IMR-90 (cell line): ENCODE data around the gene MOCOS. TPM values are rescaled to one million over a fixed set of nuclear protein-coding genes. Genes with fewer than 3 reads are reported as not detected.

Source experiments
- ATAC-seq: fragments of 200-7000 bp; cut with Tn5 transposase; 2 replicates; pipeline ENCODE4 v1.9.1; 2020; ENCODE audit warnings: low read depth, mild to moderate bottlenecking, moderate library complexity
- BruUV-seq: library from RNA; stranded (reverse); fragments of 400-500 nt; replicated peaks from 2 replicates; lab custom pipeline; 2021; lab: Mats Ljungman, UMichigan
- CTCF ChIA-PET: fragments of 300-600 bp; formaldehyde crosslinking; extraction: SDS; loops from one replicate; lab custom pipeline; 2021; ENCODE audit warnings: antibody characterized with exemption; lab: Yijun Ruan, JAX
- POLR2A ChIA-PET: fragments of 300-600 bp; sonication (Branson Sonifier 250); formaldehyde crosslinking; loops from one replicate; lab custom pipeline; 2022; ENCODE audit warnings: antibody characterized with exemption; ENCODE audit not compliant: unreplicated experiment; lab: Charles Lee
- DNase-seq: peaks from one replicate; pipeline ENCODE4 v3.0.0; 2013
- H2AFZ ChIP-seq: replicated peaks from 2 replicates; pipeline ENCODE3; 2013; ENCODE audit warnings: low read length, mild to moderate bottlenecking; ENCODE audit not compliant: poor library complexity
- H2AK5ac ChIP-seq: 2 replicates; pipeline ENCODE4 v1.6.1; 2013; ENCODE audit warnings: low read depth, low read length, inconsistent platforms
- H2AK9ac ChIP-seq: replicated peaks from 2 replicates; pipeline ENCODE3; 2013; ENCODE audit warnings: mild to moderate bottlenecking, low read depth, low read length, moderate library complexity; ENCODE audit not compliant: poor library complexity
- H2BK120ac ChIP-seq: 2 replicates; pipeline ENCODE4 v1.6.1; 2013; ENCODE audit warnings: low read depth, low read length, inconsistent platforms
- H2BK15ac ChIP-seq: 3 replicates; pipeline ENCODE4 v1.6.1; 2013; ENCODE audit warnings: low read depth, low read length, inconsistent platforms
- H2BK20ac ChIP-seq: 2 replicates; pipeline ENCODE4 v1.6.1; 2013; ENCODE audit warnings: low read depth, mild to moderate bottlenecking, inconsistent platforms, low read length, moderate library complexity
- H2BK5ac ChIP-seq: 2 replicates; pipeline ENCODE4 v1.6.1; 2013; ENCODE audit warnings: mild to moderate bottlenecking, low read depth, low read length, inconsistent platforms; ENCODE audit not compliant: poor library complexity, severe bottlenecking
- H3K14ac ChIP-seq: replicated peaks from 2 replicates; pipeline ENCODE4 v1.6.1; 2013; ENCODE audit warnings: low read depth, low read length, inconsistent platforms
- H3K18ac ChIP-seq: 2 replicates; pipeline ENCODE4 v1.6.1; 2013; ENCODE audit warnings: low read depth, low read length, control low read depth
- H3K23ac ChIP-seq: 2 replicates; pipeline ENCODE4 v1.6.1; 2013; ENCODE audit warnings: low read depth, low read length, inconsistent platforms
- H3K27ac ChIP-seq: 2 replicates; pipeline ENCODE4 v1.5.1; 2013; ENCODE audit warnings: mild to moderate bottlenecking, control low read depth, low read length; ENCODE audit not compliant: insufficient read depth
- H3K27me3 ChIP-seq: 2 replicates; pipeline ENCODE4 v1.6.1; 2013; ENCODE audit warnings: low read length; ENCODE audit not compliant: control insufficient read depth, insufficient read depth
- H3K36me3 ChIP-seq: 2 replicates; pipeline ENCODE4 v1.6.1; 2013; ENCODE audit warnings: low read length, mixed read lengths; ENCODE audit not compliant: control insufficient read depth, insufficient read depth
- H3K4ac ChIP-seq: 2 replicates; pipeline ENCODE4 v1.6.1; 2013; ENCODE audit warnings: low read depth, low read length, inconsistent platforms
- H3K4me1 ChIP-seq: 2 replicates; pipeline ENCODE4 v1.6.1; 2013; ENCODE audit warnings: low read length, mixed read lengths; ENCODE audit not compliant: control insufficient read depth, insufficient read depth
- H3K4me2 ChIP-seq: 2 replicates; pipeline ENCODE4 v1.6.1; 2013; ENCODE audit warnings: low read depth, mild to moderate bottlenecking, control low read depth, low read length, moderate library complexity
- H3K4me3 ChIP-seq: 2 replicates; pipeline ENCODE4 v1.5.1; 2013; ENCODE audit warnings: low read depth, mild to moderate bottlenecking, control low read depth, low read length, moderate library complexity; ENCODE audit not compliant: insufficient read depth
- H3K56ac ChIP-seq: 2 replicates; pipeline ENCODE4 v1.6.1; 2013; ENCODE audit warnings: low read length, inconsistent platforms; ENCODE audit not compliant: insufficient read depth; ENCODE audit errors: extremely low read depth
- H3K79me1 ChIP-seq, 2 experiments: 2 replicates each; pipeline ENCODE4 v1.6.1; 2013; ENCODE audit warnings: low read length in 2 of 2, inconsistent platforms in 1 of 2, low read depth in 1 of 2
- H3K9ac ChIP-seq: 2 replicates; pipeline ENCODE4 v1.6.1; 2013; ENCODE audit warnings: low read depth, low read length, control low read depth
- H3K9me1 ChIP-seq: 2 replicates; pipeline ENCODE4 v1.6.1; 2013; ENCODE audit warnings: low read length, inconsistent platforms; ENCODE audit not compliant: insufficient read depth
- H3K9me3 ChIP-seq: 2 replicates; pipeline ENCODE4 v1.6.1; 2013; ENCODE audit warnings: low read length; ENCODE audit not compliant: control insufficient read depth, insufficient read depth
- H4K20me1 ChIP-seq: 2 replicates; pipeline ENCODE4 v1.6.1; 2013; ENCODE audit warnings: low read length, inconsistent platforms; ENCODE audit not compliant: insufficient read depth
- H4K5ac ChIP-seq: 2 replicates; pipeline ENCODE4 v1.6.1; 2013; ENCODE audit warnings: mild to moderate bottlenecking, low read depth, low read length, control low read depth
- H4K8ac ChIP-seq, 2 experiments: 2 replicates each; pipeline ENCODE4 v1.6.1; 2013; ENCODE audit warnings: low read depth in 2 of 2, low read length in 2 of 2, control low read depth in 1 of 2, inconsistent platforms in 1 of 2
- H4K91ac ChIP-seq: 2 replicates; pipeline ENCODE4 v1.6.1; 2013; ENCODE audit warnings: low read depth, low read length, inconsistent platforms; ENCODE audit not compliant: insufficient read depth
- CEBPB ChIP-seq: IDR thresholded peaks from 2 replicates; pipeline ENCODE4 v1.6.1; 2012; ENCODE audit warnings: low read depth, low read length, improper control_type of control experiment
- POLR2A ChIP-seq: IDR thresholded peaks from 2 replicates; pipeline ENCODE4 v1.6.1; 2012; ENCODE audit warnings: mild to moderate bottlenecking, low read depth, low read length
- dilution Hi-C: fragments of 300-500 bp; cut with HindIII; formaldehyde crosslinking; loops from one replicate; pipeline ENCODE4 v1.14.3; 2018; ENCODE audit warnings: low sequenced_read_pairs; ENCODE audit not compliant: unreplicated experiment
- in situ Hi-C: fragments of 300-500 bp; cut with MboI; formaldehyde crosslinking; loops from 3 replicates; pipeline ENCODE4 v1.14.3; 2019; ENCODE audit warnings: low sequenced_read_pairs, inconsistent platforms, mixed read lengths
- intact Hi-C: fragments of 100-400 bp; cut with micrococcal nuclease; formaldehyde crosslinking; loops from 2 replicates; pipeline ENCODE4 v1.10.0; 2022
- polyA plus RNA-seq, 3 experiments: library from polyadenylated mRNA; depleted of rRNA; stranded (reverse); fragments of >200 nt; gene quantifications; 2 replicates each; pipeline ENCODE4 v1.2.3, GENCODE V29; 2012; ENCODE audit warnings: low replicate concordance in 1 of 3
- total RNA-seq: library from RNA; depleted of rRNA; stranded (reverse); fragments of >200 nt; gene quantifications from 2 replicates; pipeline ENCODE4 v1.2.3, GENCODE V29; 2012

Gene MOCOS
- total and polyA plus RNA-seq, 2 of the 4 experiments (the other 2 are of a cell fraction) = 1.1 to 2.2 TPM

GRCh38 chr18:36197511-36198166 lies 10.3 kb downstream of the MOCOS start:
- no peak overlapping the region for H4K91ac ChIP-seq
- CTCF ChIA-PET = no interaction called here

More at GRCh38 chr18:36197511-36198166, 10.3 kb downstream of the MOCOS start:
- no peak overlapping the region for H2AFZ ChIP-seq
- no peak for TF ChIP-seq POLR2A
- TF ChIP-seq CEBPB = 0 out of 2 replicates have a peak, but pooled peaks have one; percentile 11
- ATAC-seq (no peak), DNase-seq (no peak)
- H3K4me2 ChIP-seq = no peak overlapping the region
- H3K4me3 ChIP-seq = no peak overlapping the region
- H2AK5ac ChIP-seq = no peak overlapping the region
- no peak overlapping the region for H2BK5ac ChIP-seq
- in situ Hi-C loops (no loop called here), dilution Hi-C loops (no loop called here), intact Hi-C loops (no loop called here)
- no peak overlapping the region for H3K23ac ChIP-seq
- no TSS peak for BruUV-seq
- no peak overlapping the region for H2BK15ac ChIP-seq
- no peak overlapping the region for H3K14ac ChIP-seq
- no peak overlapping the region for H2AK9ac ChIP-seq
- H3K9me3 ChIP-seq = no peaks in the 10 kb centered on the region
- H3K27ac ChIP-seq = no peak overlapping the region
- H4K8ac ChIP-seq = no peak overlapping the region
- no peak overlapping the region for H2BK120ac ChIP-seq
- no peak overlapping the region for H4K5ac ChIP-seq
- H2BK20ac ChIP-seq = no peak overlapping the region
- H3K4me1 ChIP-seq = no peaks in the 10 kb centered on the region
- H3K4ac ChIP-seq = no peak overlapping the region
- no peak overlapping the region for H3K18ac ChIP-seq
- H3K56ac ChIP-seq = no peak overlapping the region
- H3K27me3 ChIP-seq = no peaks in the 10 kb centered on the region
- peaks cover 11% of the 10 kb centered on the region for H3K36me3 ChIP-seq
- POLR2A ChIA-PET = interaction anchor here (1.2 kb wide), 1 partner anchor 191 kb away, joined by 3 read pairs; no protein-coding TSS in a partner anchor
- H3K79me1 ChIP-seq = no peaks in the 10 kb centered on the region
- H3K9ac ChIP-seq = no peak overlapping the region
- no peaks in the 10 kb centered on the region for H4K20me1 ChIP-seq
- H3K9me1 ChIP-seq = no peaks in the 10 kb centered on the region
